Mucosa of descending colon (tissue), 3 donors: Measurements from ENCODE around the gene GALNS. TPM values are rescaled to one million over a fixed set of nuclear protein-coding genes. Genes with fewer than 3 reads are reported as not detected.

Source experiments
- ATAC-seq: fragments of 200-7000 bp; cut with Tn5 transposase; one replicate; pipeline ENCODE4 v1.9.1; 2020; ENCODE audit warnings: mild to moderate bottlenecking, moderate library complexity
- DNase-seq, 3 donors: peaks; one replicate each; pipeline ENCODE4 v3.0.0-alpha.2; 2020
- H3K36me3 ChIP-seq: fragments of 200-600 bp; one replicate; pipeline ENCODE4 v1.8.0; 2021; ENCODE audit warnings: low read depth, mild to moderate bottlenecking
- H3K4me1 ChIP-seq: fragments of 200-600 bp; one replicate; pipeline ENCODE4 v1.8.0; 2021; ENCODE audit warnings: low read depth, mild to moderate bottlenecking
- H3K4me3 ChIP-seq: fragments of 200-600 bp; one replicate; pipeline ENCODE4 v1.8.0; 2021; ENCODE audit warnings: mild to moderate bottlenecking
- H3K9me3 ChIP-seq: fragments of 200-600 bp; one replicate; pipeline ENCODE4 v1.8.0; 2021; ENCODE audit warnings: mild to moderate bottlenecking
- intact Hi-C, 2 donors: fragments of 100-400 bp; cut with DNase I in 1 of 2; cut with micrococcal nuclease in 1 of 2; formaldehyde crosslinking; loops; one replicate each; pipeline versions ENCODE4 v1.11.0 to v1.11.1; 2022; cut with DNase I, micrococcal nuclease
- total RNA-seq, 3 donors: library from RNA; stranded (reverse); fragmentation: NEBNext Ultra II Directional in 2 of 3; extraction: Animal tissue kit (Norgen Biotek cat#: 25700) in 2 of 3; gene quantifications; one replicate each; pipeline versions ENCODE4 v1.2.1 to v1.2.4, GENCODE V29; 2021 to 2023
- TF ChIP-seq, protein P1 (sequence below): fragments of 200-600 bp; IDR thresholded peaks from one replicate; pipeline ENCODE4 v1.8.0; 2022; ENCODE audit warnings: antibody characterized with exemption, mild to moderate bottlenecking
- donor health status: DM: no; HTN: no; CAD: no; lungs with moderate emphysema.
- donor health status: DM: no; HTN: no; CAD: no.
- donor health status: DM: no; HTN: yes; CAD: no.

Gene GALNS
- total RNA-seq, 3 donors from 2014 or later: 37.4 to 65.3 (median 44.0) TPM

DNA sequence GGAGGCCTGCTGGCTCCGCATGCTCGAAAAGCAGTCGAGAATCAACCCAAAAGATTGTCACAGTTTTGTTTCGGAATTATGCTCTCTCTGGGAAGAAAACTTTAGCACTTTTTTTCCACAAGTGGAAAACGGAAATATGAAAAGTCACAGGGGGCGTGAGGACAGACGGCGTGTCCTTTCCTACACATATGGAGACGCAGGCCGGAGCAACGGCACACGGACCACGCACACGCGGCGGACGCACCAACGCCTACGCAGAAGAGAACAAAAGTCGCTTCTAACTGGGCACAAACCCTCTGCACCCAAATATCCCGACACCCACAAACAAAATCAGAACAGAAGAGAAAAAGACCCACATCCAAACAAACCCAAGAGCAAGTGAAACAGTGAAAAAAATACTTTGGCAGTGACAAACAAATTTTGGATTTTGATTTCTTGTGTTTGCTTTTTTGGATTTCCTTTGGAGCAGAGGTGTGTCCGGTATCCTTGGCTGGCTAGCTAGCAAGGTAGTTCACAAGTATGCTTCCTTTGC lies 19.0 kb upstream of the GALNS start:
- no peak for ATAC-seq
- intact Hi-C loops: no loop called here
- H3K4me1 ChIP-seq: peaks cover under 1% of the 10 kb centered on the region
- TF ChIP-seq, protein P1, sequence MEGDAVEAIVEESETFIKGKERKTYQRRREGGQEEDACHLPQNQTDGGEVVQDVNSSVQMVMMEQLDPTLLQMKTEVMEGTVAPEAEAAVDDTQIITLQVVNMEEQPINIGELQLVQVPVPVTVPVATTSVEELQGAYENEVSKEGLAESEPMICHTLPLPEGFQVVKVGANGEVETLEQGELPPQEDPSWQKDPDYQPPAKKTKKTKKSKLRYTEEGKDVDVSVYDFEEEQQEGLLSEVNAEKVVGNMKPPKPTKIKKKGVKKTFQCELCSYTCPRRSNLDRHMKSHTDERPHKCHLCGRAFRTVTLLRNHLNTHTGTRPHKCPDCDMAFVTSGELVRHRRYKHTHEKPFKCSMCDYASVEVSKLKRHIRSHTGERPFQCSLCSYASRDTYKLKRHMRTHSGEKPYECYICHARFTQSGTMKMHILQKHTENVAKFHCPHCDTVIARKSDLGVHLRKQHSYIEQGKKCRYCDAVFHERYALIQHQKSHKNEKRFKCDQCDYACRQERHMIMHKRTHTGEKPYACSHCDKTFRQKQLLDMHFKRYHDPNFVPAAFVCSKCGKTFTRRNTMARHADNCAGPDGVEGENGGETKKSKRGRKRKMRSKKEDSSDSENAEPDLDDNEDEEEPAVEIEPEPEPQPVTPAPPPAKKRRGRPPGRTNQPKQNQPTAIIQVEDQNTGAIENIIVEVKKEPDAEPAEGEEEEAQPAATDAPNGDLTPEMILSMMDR: no peak
- H3K9me3 ChIP-seq: no peaks in the 10 kb centered on the region
- DNase-seq: no peak
- no peak overlapping the region for H3K4me3 ChIP-seq
- no peaks in the 10 kb centered on the region for H3K36me3 ChIP-seq

DNA sequence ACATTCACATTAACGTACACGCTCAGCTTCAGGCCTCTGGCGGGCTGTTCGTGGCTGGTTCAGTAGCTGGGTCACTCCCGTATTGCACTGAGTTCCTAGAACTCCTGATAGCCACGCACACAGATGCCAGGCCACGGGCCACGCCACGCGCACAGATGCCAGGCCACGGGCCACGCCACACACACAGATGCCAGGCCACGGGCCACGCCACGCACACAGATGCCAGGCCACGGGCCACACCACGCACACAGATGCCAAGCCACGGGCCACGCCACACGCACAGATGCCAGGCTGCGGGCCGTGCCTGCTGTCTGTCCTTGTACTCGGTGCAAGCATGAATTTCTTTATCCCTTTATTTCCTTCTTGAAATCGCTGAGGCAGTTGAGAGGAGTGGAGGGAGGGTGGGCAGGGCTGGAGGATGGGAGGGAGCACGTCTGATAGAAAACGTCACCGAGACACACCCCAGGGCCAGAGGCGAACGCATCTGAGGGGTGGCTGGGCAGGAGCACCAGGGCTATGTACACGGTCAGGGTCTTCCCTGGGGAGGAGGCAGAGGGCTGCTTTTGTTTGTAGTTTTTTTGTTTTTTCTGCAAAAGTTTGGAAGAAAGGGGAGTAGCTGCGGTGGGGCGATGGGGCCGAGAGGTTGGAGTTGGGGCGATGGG lies 18.3 kb upstream of the GALNS start:
- ATAC-seq (no peak), DNase-seq (no peak)
- intact Hi-C loops: no loop called here
- Histone ChIP-seq H3K9me3 (no peaks in the 10 kb centered on the region), H3K4me1 (no peaks in the 10 kb centered on the region), H3K36me3 (no peaks in the 10 kb centered on the region), H3K4me3 (no peak overlapping the region)
- TF ChIP-seq, protein P1: no peak

DNA sequence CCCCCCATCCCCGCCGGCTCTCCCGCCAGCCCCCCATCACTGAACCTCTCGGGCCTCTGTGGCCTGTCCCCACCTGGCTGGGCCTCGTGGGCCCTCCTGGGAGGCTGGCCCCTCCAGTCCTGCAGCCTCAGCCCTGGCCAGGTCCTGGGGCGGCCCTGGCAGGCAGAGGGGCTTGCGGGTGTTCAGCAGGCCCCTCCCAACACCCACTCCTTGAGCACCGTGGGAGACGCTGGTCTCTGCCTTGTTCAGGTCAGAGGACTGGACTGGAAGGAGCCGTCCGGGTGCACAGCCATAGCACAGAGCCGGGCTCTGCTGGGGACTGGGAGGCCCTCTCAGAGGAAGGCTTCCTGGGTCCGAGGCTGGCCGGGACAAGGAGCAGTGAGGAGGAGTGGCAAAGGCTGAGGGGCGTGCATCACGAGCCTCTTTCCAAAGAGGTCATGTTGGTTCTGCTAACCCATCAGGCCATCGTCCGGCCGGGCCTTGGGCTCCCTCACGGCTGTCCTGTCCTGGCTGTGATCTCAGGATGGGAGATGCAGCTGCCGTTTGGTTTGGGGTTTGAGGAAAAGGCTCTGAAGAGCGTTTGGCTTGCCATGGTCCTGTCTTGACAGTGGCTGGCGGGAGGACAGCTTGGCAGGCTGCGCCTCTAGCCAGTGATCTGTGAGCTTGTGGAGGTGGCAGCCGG lies 16.0 kb upstream of the GALNS start:
- H3K36me3 ChIP-seq: no peaks in the 10 kb centered on the region
- intact Hi-C loops: no loop called here
- ATAC-seq (no peak), DNase-seq (no peak)
- TF ChIP-seq, protein P1: no peak
- no peak overlapping the region for H3K4me3 ChIP-seq
- H3K9me3 ChIP-seq: no peaks in the 10 kb centered on the region
- H3K4me1 ChIP-seq: no peaks in the 10 kb centered on the region

DNA sequence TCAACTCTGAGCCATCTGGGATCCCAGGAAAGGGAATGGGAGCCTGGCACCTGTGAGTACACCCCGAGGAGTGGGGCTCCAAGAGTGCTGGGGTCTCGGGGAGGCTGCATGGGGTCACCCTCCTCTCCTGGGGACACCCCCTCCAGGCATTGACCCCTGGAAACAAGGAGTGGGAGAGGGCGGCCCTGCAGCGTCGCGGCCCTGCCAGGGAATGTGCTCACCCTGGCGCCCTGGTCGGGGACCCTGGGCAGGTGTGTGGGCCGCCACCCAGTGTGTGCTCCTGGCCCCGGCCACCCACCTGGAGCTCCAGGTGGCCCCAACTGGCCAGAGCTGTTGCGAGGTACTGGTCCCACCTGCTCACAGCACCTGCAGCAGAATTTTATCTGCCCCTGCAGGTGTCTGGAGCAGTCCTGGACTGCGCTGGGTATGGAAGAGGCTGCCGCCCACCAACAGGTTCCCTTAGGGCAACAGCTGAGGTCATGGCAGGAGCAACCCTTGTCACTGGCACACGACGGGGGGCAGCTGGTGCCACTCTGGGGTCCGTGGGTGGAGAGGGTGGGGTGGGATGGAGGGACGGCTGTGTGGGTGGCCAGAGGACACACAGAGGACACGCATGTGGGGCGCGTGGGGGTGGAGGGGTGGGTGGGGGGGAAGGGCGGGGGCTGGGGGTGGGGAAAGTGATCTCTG lies 15.1 kb upstream of the GALNS start:
- no peak for DNase-seq
- no peaks in the 10 kb centered on the region for H3K36me3 ChIP-seq
- ATAC-seq: no peak
- TF ChIP-seq, protein P1: no peak
- intact Hi-C loops: no loop called here
- no peaks in the 10 kb centered on the region for H3K4me1 ChIP-seq
- no peaks in the 10 kb centered on the region for H3K9me3 ChIP-seq
- no peak overlapping the region for H3K4me3 ChIP-seq

DNA sequence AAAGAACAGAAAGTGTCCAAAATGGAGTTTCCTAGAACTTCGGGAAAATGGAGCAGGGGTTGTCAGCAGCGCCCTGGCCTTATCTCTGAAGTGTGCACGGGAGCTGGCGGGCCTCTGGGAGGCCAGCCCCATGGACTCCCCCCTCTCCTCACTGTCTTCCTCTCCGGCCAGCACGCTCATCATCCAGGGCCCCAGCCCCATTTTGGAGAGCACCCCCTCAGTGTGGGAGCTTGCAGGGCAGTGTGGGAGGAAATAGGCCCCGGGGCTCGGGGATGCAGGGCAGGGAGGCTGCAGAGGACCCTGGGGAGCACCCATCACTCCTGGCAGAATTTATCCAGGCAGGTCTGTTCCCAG lies 14.6 kb upstream of the GALNS start:
- H3K9me3 ChIP-seq: no peaks in the 10 kb centered on the region
- no peaks in the 10 kb centered on the region for H3K36me3 ChIP-seq
- intact Hi-C loops: no loop called here
- ATAC-seq (peak; percentile 11), DNase-seq (no peak)
- H3K4me3 ChIP-seq: no peak overlapping the region
- no peaks in the 10 kb centered on the region for H3K4me1 ChIP-seq
- TF ChIP-seq, protein P1: no peak
